PC-9 (cell line): ENCODE measurements around the gene DPYD. TPM values are rescaled to one million over a fixed set of nuclear protein-coding genes. Genes with fewer than 3 reads are reported as not detected.

Experiments used
- BruUV-seq: library from RNA; stranded (reverse); fragments of 400-500 nt; replicated peaks from 2 replicates; lab custom pipeline; 2021; lab: Mats Ljungman, UMichigan
- CTCF ChIA-PET: fragments of 300-600 bp; sonication (Branson Sonifier 250); formaldehyde crosslinking; loops from one replicate; lab custom pipeline; 2022; ENCODE audit warnings: antibody characterized with exemption; lab: Charles Lee
- POLR2A ChIA-PET: fragments of 300-600 bp; sonication (Branson Sonifier 250); formaldehyde crosslinking; loops from one replicate; lab custom pipeline; 2022; ENCODE audit warnings: antibody characterized with exemption; ENCODE audit not compliant: unreplicated experiment; lab: Charles Lee
- DNase-seq, 2 experiments: peaks; one replicate each; pipeline versions ENCODE4 v3.0.0 to v3.0.0-alpha.2; 2015 to 2022; ENCODE audit warnings: mixed read lengths in 1 of 2
- H2AFZ ChIP-seq: fragments of 200-600 bp; sonication (generic); 2 replicates; pipeline ENCODE4 v1.8.1; 2017; ENCODE audit warnings: antibody characterized with exemption
- H3F3A ChIP-seq: fragments of 200-600 bp; sonication (generic); 2 replicates; pipeline ENCODE4 v1.8.1; 2017; ENCODE audit warnings: antibody characterized with exemption, mild to moderate bottlenecking, low read depth; ENCODE audit not compliant: insufficient read depth
- H3K27ac ChIP-seq: fragments of 200-600 bp; sonication (generic); 2 replicates; pipeline ENCODE4 v1.6.1; 2016; ENCODE audit warnings: mixed run types
- H3K27me3 ChIP-seq: fragments of 200-600 bp; sonication (generic); 2 replicates; pipeline ENCODE4 v1.6.1; 2016; ENCODE audit warnings: low read depth, mixed run types; ENCODE audit not compliant: insufficient read depth
- H3K36me3 ChIP-seq: fragments of 200-600 bp; sonication (generic); 2 replicates; pipeline ENCODE4 v1.6.1; 2016; ENCODE audit warnings: low read depth, mixed run types
- H3K4me1 ChIP-seq: fragments of 200-600 bp; sonication (generic); replicated peaks from 2 replicates; pipeline ENCODE4 v1.6.1; 2016; ENCODE audit warnings: mixed run types; ENCODE audit not compliant: insufficient read depth
- H3K4me2 ChIP-seq: fragments of 200-600 bp; sonication (generic); 2 replicates; pipeline ENCODE4 v1.6.1; 2017; ENCODE audit warnings: mixed run types
- H3K4me3 ChIP-seq: fragments of 200-600 bp; sonication (generic); 2 replicates; pipeline ENCODE4 v1.6.1; 2016; ENCODE audit warnings: mixed run types
- H3K79me2 ChIP-seq: fragments of 200-600 bp; sonication (generic); 2 replicates; pipeline ENCODE4 v1.6.1; 2017; ENCODE audit warnings: low read depth, mixed run types
- H3K9me2 ChIP-seq: fragments of 200-600 bp; sonication (generic); 2 replicates; pipeline ENCODE4 v1.8.1; 2017; ENCODE audit warnings: mild to moderate bottlenecking; ENCODE audit not compliant: insufficient read depth
- H3K9me3 ChIP-seq: fragments of 200-600 bp; sonication (generic); 2 replicates; pipeline ENCODE4 v1.8.1; 2016; ENCODE audit warnings: low read depth; ENCODE audit not compliant: insufficient read depth
- H4K20me1 ChIP-seq: fragments of 200-600 bp; sonication (generic); 2 replicates; pipeline ENCODE4 v1.8.1; 2017; ENCODE audit not compliant: insufficient read depth
- CTCF ChIP-seq: fragments of 200-600 bp; sonication (generic); conservative IDR thresholded peaks from 2 replicates; pipeline ENCODE4 v1.6.1; 2017; ENCODE audit warnings: mixed run types, antibody characterized with exemption, mild to moderate bottlenecking, moderate library complexity
- EZH2 ChIP-seq: fragments of 200-600 bp; sonication (generic); IDR thresholded peaks from 2 replicates; pipeline ENCODE4 v1.8.0; 2017; ENCODE audit warnings: antibody characterized with exemption, low read depth
- intact Hi-C: fragments of 100-400 bp; cut with micrococcal nuclease; formaldehyde crosslinking; loops from one replicate; pipeline ENCODE4 v1.10.0; 2022; ENCODE audit not compliant: unreplicated experiment
- total RNA-seq: library from RNA; stranded (reverse); gene quantifications from 2 replicates; pipeline ENCODE4 v1.2.3, GENCODE V29; 2021

Gene DPYD
- total RNA-seq, 1 experiment from 2014 or later = 24.1 TPM

- TF ChIP-seq EZH2 (no peak), CTCF (no peak)
- BruUV-seq = no TSS peak
- H2AFZ ChIP-seq = 0 out of 2 replicates have a peak overlapping the region, but pooled peaks have one; percentile 8
- H3K4me3 ChIP-seq = no peak overlapping the region
- CTCF ChIA-PET = no interaction called here
- H3K4me2 ChIP-seq = no peak overlapping the region
- H4K20me1 ChIP-seq = no peaks in the 10 kb centered on the region
- no peaks in the 10 kb centered on the region for H3K9me3 ChIP-seq
- no peaks in the 10 kb centered on the region for H3K79me2 ChIP-seq
- no peaks in the 10 kb centered on the region for H3F3A ChIP-seq
- no peaks in the 10 kb centered on the region for H3K36me3 ChIP-seq
- no peak for DNase-seq
- H3K27me3 ChIP-seq = no peaks in the 10 kb centered on the region
- 0 out of 2 replicates have a peak, but pooled peaks cover 8% of the 10 kb centered on the region for H3K9me2 ChIP-seq
- POLR2A ChIA-PET = no interaction called here
- no peaks in the 10 kb centered on the region for H3K4me1 ChIP-seq
- no peak overlapping the region for H3K27ac ChIP-seq
- intact Hi-C loops = no loop called here
Measured at GRCh38 chr1:97433094-97433823, 487.6 kb downstream of the DPYD start.

GRCh38 chr1:97427371-97427770 lies 493.5 kb downstream of the DPYD start:
- H3K36me3 ChIP-seq = no peaks in the 10 kb centered on the region
- H3K27ac ChIP-seq = no peak overlapping the region
- DNase-seq = no peak
- no peaks in the 10 kb centered on the region for H4K20me1 ChIP-seq
- H3K27me3 ChIP-seq = no peaks in the 10 kb centered on the region
- H3F3A ChIP-seq = no peaks in the 10 kb centered on the region
- POLR2A ChIA-PET = no interaction called here
- no peaks in the 10 kb centered on the region for H3K9me3 ChIP-seq
- no peak overlapping the region for H3K4me2 ChIP-seq
- H3K79me2 ChIP-seq = no peaks in the 10 kb centered on the region
- TF ChIP-seq CTCF (no peak), EZH2 (no peak)
- no peak overlapping the region for H2AFZ ChIP-seq
- H3K9me2 ChIP-seq = 0 out of 2 replicates have a peak, but pooled peaks cover 4% of the 10 kb centered on the region
- H3K4me1 ChIP-seq = no peaks in the 10 kb centered on the region
- H3K4me3 ChIP-seq = no peak overlapping the region
- BruUV-seq = no TSS peak
- CTCF ChIA-PET = no interaction called here
- intact Hi-C loops = no loop called here

GRCh38 chr1:97424209-97424608 lies 496.6 kb downstream of the DPYD start:
- H3K4me1 ChIP-seq = no peaks in the 10 kb centered on the region
- no peaks in the 10 kb centered on the region for H4K20me1 ChIP-seq
- no TSS peak for BruUV-seq
- no peak overlapping the region for H3K4me2 ChIP-seq
- no peaks in the 10 kb centered on the region for H3K9me3 ChIP-seq
- no peak overlapping the region for H3K27ac ChIP-seq
- no peaks in the 10 kb centered on the region for H3F3A ChIP-seq
- no peak for DNase-seq
- intact Hi-C loops = no loop called here
- H3K27me3 ChIP-seq = no peaks in the 10 kb centered on the region
- 0 out of 2 replicates have a peak, but pooled peaks cover 4% of the 10 kb centered on the region for H3K9me2 ChIP-seq
- H3K4me3 ChIP-seq = no peak overlapping the region
- TF ChIP-seq EZH2 = no peak
- TF ChIP-seq CTCF = no peak
- no peaks in the 10 kb centered on the region for H3K36me3 ChIP-seq
- no peak overlapping the region for H2AFZ ChIP-seq
- no peaks in the 10 kb centered on the region for H3K79me2 ChIP-seq
- CTCF ChIA-PET = no interaction called here
- POLR2A ChIA-PET = no interaction called here
